Activated CD8-positive, alpha-beta memory T cell treated with anti-CD3 and anti-CD28 coated beads, Interleukin-2, amount 10 ng/mL, durations not matched to agents 7 days and 5 days (primary cell): Measurements from ENCODE around the gene KIAA1755. TPM values are rescaled to one million over a fixed set of nuclear protein-coding genes. Genes with fewer than 3 reads are reported as not detected.

Experiments used
- ATAC-seq: fragments of 150-1000 bp; cut with Tn5 transposase; one replicate; pipeline ENCODE4 v1.10.0; 2021; ENCODE audit warnings: moderate library complexity
- CTCF ChIA-PET: fragments of 350-600 bp; sonication (Branson Sonifier 250); formaldehyde crosslinking; loops from one replicate; lab custom pipeline; 2021; ENCODE audit warnings: antibody characterized with exemption; lab: Charles Lee
- DNase-seq: peaks from one replicate; pipeline ENCODE4 v3.0.0-alpha.2; 2020
- H3K27ac Mint-ChIP-seq: one replicate; pipeline ENCODE4 v1.8.0; 2021; ENCODE audit warnings: mild to moderate bottlenecking, mixed read lengths
- H3K27me3 Mint-ChIP-seq: one replicate; pipeline ENCODE4 v1.8.0; 2021; ENCODE audit warnings: mixed read lengths
- H3K36me3 Mint-ChIP-seq: one replicate; pipeline ENCODE4 v1.8.0; 2021; ENCODE audit warnings: mild to moderate bottlenecking, mixed read lengths
- H3K4me1 Mint-ChIP-seq: one replicate; pipeline ENCODE4 v1.8.0; 2021; ENCODE audit warnings: mixed read lengths
- H3K4me3 Mint-ChIP-seq: one replicate; pipeline ENCODE4 v1.8.0; 2021; ENCODE audit warnings: mild to moderate bottlenecking, moderate library complexity, mixed read lengths
- H3K9me3 Mint-ChIP-seq: one replicate; pipeline ENCODE4 v1.8.0; 2022; ENCODE audit warnings: low read depth, mixed read lengths
- total RNA-seq, 2 experiments: library from RNA; stranded (reverse); gene quantifications; one replicate each; pipeline ENCODE4 v1.2.3, GENCODE V29; 2021

Gene KIAA1755
- total RNA-seq, 2 experiments from 2014 or later, result not detected

DNA sequence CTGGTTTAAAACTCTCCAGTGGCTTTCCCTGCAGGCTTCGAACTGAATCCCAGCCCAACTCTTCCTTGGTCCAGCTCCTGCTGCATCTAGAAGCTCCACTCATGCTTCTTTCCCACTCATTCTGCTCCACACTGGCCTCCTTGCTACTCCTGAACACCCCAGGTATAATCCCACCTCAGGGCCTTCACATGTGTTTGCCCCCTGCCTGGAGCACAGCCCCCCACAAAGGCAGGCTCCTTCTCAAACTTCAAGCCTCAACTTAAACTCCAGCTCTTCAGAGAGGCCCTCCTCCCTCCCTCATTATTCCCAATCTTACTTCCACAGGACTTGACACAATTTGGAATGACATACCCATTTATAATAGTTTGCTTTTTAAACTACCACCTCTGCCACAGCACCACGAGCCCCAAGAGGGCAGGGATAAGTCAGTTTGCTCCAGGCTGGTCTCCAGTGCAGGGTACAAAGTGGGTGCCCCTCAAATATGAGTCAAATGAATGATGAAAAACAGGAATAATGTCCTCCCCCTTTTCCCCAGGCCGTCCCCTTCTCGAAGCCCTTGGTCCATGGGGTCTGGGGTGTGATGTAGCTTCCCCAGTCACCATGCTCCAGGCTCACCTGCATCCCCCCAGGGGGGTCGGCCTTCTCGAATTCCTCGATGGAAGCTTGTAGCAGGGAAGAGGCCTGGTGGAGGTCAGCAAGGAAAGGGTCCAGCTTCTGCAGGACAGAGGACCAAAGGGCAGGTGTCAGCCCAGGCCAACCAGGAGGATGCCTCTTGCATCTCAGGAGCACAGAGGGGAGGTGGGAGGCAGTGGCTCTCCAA is 37.4 kb downstream of the KIAA1755 start:
- ATAC-seq, result no peak
- no peaks in the 10 kb centered on the region for H3K36me3 Mint-ChIP-seq
- H3K27me3 Mint-ChIP-seq, result peaks cover 13% of the 10 kb centered on the region
- H3K4me1 Mint-ChIP-seq, result peaks cover 6% of the 10 kb centered on the region
- H3K4me3 Mint-ChIP-seq, result no peak overlapping the region
- CTCF ChIA-PET, result interaction anchor here (0.8 to 5.8 kb wide), 14 partner anchors 8 to 272 kb away, joined by 3 to 80 read pairs (median 6); partner anchors contain the start of gene RPRD1B
- no peaks in the 10 kb centered on the region for H3K9me3 Mint-ChIP-seq
- DNase-seq, result no peak
- H3K27ac Mint-ChIP-seq, result no peak overlapping the region

DNA sequence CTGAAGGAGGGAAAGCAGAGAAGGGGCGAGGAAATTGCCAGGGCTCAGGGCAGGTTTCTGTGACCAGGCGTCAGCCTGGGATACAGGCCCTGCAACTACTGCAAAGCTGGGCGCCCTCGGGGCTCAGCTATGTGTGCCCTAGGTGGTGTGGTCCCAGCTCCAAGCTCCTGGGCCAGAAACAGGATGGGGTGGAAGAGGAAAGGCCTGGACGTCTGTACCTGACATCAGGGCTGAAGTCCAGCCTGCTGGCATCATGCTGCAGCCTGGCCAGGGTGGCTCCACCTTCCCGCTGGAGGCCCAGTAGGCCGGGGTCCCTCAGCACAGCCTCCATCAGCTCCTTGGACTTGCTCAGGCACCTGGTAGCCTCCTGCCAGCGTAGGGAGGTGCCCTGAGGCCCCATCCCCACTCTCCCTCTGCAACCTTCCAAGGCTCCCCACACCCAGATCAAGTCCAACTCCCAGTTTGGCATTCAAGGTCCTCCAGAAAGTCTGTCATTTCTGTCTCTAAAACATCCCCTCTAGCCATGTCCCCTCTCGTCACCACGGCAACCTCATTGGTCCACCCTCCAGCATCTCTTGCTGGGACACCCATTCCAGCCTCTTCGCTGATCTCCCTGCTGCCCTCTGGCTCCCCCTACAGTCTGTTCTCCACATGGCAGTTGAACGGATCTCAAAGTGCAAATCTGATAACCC is 38.2 kb downstream of the KIAA1755 start:
- Mint-ChIP-seq H3K4me1 (peaks cover 6% of the 10 kb centered on the region), H3K27ac (no peak overlapping the region), H3K4me3 (no peak overlapping the region), H3K9me3 (no peaks in the 10 kb centered on the region), H3K27me3 (peaks cover 10% of the 10 kb centered on the region), H3K36me3 (no peaks in the 10 kb centered on the region)
- CTCF ChIA-PET, result interaction anchor here (1.0 to 5.8 kb wide), 28 partner anchors 9 to 658 kb away, joined by 3 to 80 read pairs (median 8); partner anchors contain the start of genes RPRD1B and TTI1
- ATAC-seq (peak; percentile 69), DNase-seq (peak; percentile 74)

DNA sequence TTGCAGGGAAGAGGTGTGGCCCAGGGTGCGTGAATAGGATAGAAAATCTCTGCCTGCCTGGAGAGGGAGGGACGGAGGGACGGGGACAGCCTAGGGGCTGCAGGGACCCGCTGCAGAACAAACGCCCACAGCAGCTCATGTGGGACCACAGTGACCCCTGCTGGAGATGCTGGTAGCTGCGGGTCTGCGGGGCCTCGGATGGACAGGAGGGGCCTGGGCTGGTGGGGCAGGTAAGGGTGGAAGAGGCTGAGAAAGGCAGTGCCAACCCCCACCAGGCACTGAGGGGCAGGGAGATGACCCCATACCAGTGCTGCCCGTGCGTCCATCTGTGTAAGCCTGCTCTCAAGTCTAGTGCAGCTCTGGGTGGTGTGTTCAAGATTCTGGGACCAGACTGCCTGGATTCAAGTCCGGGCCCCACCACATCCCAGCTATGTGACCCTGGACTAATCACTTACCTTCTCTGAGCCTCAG is 39.4 kb downstream of the KIAA1755 start:
- H3K27me3 Mint-ChIP-seq, result peaks cover 8% of the 10 kb centered on the region
- CTCF ChIA-PET, result interaction anchor here (0.8 to 5.8 kb wide), 48 partner anchors 9 to 657 kb away, joined by 3 to 80 read pairs (median 5); partner anchors contain the start of genes RPRD1B, TGM2, TTI1 and VSTM2L

DNA sequence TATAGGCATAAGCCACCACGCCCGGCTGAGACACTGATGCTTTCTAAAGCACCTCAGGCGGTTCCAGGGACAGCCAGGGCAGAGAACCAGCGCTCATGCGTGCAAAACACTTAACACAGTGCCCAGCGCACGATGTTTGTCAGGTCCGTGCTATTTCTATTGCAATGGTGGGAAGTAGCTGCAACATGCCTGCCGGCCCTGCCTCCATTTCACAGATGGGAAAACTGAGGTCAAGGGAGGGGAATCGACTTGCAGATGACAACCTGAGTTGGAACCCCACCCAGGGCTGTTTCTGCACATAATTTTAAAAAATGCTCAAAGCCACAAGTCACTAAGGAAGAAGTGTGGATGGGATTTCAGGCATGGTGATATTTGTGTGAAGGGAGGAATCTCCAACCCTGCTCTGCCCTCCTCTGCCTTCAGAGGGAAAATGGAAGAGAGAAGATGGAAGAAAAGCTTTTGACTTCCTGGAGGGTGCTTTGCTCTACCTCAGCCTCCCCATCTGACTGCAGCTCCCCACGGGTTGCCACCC is 39.9 kb downstream of the KIAA1755 start:
- DNase-seq (no peak), ATAC-seq (no peak)
- Mint-ChIP-seq H3K4me3 (no peak overlapping the region), H3K27me3 (peaks cover 8% of the 10 kb centered on the region), H3K9me3 (no peaks in the 10 kb centered on the region), H3K4me1 (peaks cover 6% of the 10 kb centered on the region), H3K27ac (no peak overlapping the region), H3K36me3 (no peaks in the 10 kb centered on the region)
- CTCF ChIA-PET, result interaction anchor here (0.7 to 5.8 kb wide), 45 partner anchors 9 to 942 kb away, joined by 3 to 80 read pairs (median 5); partner anchors contain the start of genes RPRD1B, TGM2, TTI1 and VSTM2L

More for the DNA sequence above, 39.4 kb downstream of the KIAA1755 start:
- Mint-ChIP-seq H3K4me1 (peaks cover 6% of the 10 kb centered on the region), H3K36me3 (no peaks in the 10 kb centered on the region), H3K9me3 (no peaks in the 10 kb centered on the region), H3K27ac (no peak overlapping the region), H3K4me3 (no peak overlapping the region)
- DNase-seq (peak; percentile 74), ATAC-seq (peak; percentile 81)

DNA sequence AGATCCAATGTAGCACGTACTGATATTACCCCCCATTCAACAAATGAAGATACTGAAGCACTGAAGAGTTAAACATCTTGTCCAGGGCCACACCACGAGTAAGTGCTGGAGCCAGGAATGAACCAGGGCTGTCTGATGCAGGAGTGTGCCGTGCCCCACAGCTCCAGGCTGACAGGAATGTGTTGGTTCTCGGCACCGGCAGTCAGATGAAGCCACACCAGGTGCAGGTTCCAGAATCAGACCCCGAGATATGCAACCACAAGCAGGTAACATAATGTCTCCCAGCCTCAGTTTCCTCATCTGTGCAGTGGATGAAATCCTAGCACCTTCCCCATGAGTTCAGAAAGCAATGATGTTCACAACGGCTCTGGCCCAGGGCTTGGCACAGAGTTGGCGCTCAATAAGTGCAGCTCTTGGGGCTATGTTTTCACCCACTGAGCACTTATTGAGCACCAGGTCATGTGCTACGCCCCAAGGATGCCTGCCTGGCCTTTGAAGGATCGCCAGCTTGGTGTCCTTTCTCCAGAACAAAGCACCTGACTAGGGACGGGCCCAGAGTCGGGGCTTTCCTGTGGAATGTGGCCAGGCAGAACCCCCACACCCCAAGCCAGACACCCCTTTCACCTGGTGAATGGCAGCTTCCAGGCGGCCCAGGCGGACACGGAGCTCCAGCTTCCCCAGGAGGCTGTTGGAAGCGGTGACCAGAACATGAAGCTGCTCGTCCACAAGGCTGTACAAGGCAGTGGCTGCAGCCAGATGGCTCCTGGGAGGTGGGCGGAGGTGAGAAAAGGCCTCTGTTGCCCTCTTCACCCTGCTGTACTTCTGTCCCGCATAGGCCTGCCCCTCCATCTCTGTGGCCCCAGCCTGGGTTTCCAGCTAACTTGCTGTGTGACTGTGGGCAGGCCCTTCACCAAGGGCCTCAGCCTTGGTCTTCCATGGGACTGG is 41.3 kb downstream of the KIAA1755 start:
- H3K27ac Mint-ChIP-seq, result no peak overlapping the region
- H3K4me1 Mint-ChIP-seq, result peaks cover 6% of the 10 kb centered on the region
- no peak overlapping the region for H3K4me3 Mint-ChIP-seq
- no peaks in the 10 kb centered on the region for H3K9me3 Mint-ChIP-seq
- H3K36me3 Mint-ChIP-seq, result no peaks in the 10 kb centered on the region
- ATAC-seq (no peak), DNase-seq (no peak)
- peaks cover 7% of the 10 kb centered on the region for H3K27me3 Mint-ChIP-seq
- CTCF ChIA-PET, result interaction anchor here (0.7 to 5.8 kb wide), 9 partner anchors 55 to 317 kb away, joined by 3 to 80 read pairs (median 5); partner anchors contain the start of genes TGM2 and VSTM2L

DNA sequence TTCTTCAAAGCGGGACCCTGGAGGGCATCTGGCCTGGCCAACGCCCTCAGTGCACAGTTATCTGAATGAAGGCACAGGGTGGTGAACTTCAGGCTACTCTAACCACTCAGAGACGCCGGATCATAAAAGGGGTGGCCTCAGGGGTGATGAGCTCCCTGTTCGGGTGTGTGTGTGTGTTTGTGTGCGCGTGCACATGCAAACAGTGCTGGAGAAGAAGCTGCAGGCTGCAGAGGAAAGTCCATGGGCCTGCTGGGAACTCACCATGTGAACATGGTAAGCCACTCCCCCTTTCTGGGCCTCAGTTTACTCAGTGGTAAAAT is 42.0 kb downstream of the KIAA1755 start:
- no peak for ATAC-seq
- H3K4me1 Mint-ChIP-seq, result peaks cover 6% of the 10 kb centered on the region
- DNase-seq, result no peak
- H3K27ac Mint-ChIP-seq, result no peak overlapping the region
- no peaks in the 10 kb centered on the region for H3K9me3 Mint-ChIP-seq
- H3K36me3 Mint-ChIP-seq, result no peaks in the 10 kb centered on the region
- H3K27me3 Mint-ChIP-seq, result peaks cover 5% of the 10 kb centered on the region
- CTCF ChIA-PET, result interaction anchor here (1.2 to 1.7 kb wide), 2 partner anchors 143 to 145 kb away, joined by 3 to 4 read pairs; no protein-coding TSS in a partner anchor
- H3K4me3 Mint-ChIP-seq, result no peak overlapping the region

DNA sequence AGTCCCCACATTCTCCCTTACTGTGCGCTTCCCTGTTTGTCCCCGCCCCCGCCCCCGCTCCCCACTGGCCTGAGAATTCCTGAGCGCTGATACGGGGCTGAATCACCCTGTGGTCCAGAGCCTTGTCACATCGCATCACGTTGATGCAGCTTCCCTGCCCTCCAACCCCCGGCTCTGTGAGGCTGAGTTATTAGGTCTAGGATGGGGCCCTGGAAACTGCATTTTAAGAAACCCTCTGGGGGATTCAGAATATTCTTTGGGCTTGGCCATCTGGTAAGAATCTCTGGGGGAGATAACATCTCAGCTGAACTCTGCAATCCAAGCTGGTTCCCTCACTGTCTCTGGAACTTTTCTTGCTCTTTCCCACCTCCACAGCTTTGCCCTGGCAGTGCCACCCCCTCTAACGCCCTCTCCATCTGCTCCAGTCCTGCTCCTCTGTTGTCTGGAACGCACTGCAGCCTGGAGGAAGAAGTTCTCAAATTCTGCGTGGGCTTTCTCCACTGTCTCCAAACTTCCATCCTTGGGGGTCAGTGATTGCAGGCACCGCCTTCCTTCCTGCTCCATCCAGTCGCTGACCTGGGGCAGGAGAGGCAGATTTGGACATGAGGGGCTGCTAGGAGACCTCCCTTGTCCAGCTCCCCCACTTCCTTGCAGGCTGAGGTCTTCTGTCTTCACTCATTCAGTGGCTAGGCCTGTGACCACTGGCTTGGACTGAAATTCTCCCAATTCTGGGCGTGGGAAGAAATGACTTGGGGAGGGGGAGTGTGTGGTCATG is 42.6 kb downstream of the KIAA1755 start:
- CTCF ChIA-PET, result no interaction called here
- no peak for DNase-seq
- H3K27ac Mint-ChIP-seq, result no peak overlapping the region

DNA sequence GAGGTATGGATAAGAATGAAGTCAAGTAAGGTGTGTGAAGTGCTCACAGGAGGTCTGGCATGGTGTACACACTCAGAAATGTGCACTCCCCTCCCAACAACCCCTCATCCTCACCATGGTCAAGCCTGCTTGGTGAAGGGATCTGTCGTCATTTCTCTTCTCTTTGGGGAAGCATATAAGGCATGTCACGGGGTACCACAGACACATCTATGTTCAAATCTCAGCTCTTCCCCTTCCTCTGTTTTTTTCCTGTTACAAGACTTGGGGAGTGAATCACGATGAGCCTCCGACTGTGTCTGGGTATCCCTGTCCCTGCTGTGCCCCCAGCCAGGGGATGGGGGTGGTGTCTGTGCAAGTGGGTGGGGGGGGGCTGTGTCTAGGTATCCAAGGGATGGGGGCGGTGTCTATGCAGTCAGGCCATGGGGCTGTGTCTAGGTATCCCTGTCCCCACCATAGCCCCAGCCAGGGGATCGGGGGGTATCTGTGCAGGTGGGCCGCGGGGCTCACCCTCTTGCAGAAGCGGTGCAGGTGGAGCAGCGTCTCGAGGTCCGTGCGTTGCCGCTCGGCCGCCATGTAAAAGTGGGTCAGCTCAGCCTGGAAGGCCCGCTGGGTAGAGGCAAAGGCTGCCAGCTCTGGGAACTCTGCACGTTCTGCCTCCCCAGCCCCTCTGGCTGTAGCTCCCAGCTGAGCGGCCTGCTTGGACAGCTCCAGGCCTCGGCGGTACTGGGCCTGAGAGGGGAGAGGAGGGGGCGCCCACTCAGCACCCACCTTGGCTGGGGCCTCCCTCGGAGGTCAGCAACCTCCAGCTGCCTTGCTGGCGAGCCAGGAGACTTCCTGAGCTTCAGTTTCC is 43.6 kb downstream of the KIAA1755 start:
- Mint-ChIP-seq H3K36me3 (no peaks in the 10 kb centered on the region), H3K27me3 (no peaks in the 10 kb centered on the region), H3K4me3 (no peak overlapping the region), H3K27ac (no peak overlapping the region), H3K4me1 (peaks cover 4% of the 10 kb centered on the region), H3K9me3 (no peaks in the 10 kb centered on the region)
- CTCF ChIA-PET, result no interaction called here
- no peak for ATAC-seq
- no peak for DNase-seq

More for the DNA sequence above, 42.6 kb downstream of the KIAA1755 start:
- Mint-ChIP-seq H3K36me3 (no peaks in the 10 kb centered on the region), H3K9me3 (no peaks in the 10 kb centered on the region), H3K4me3 (no peak overlapping the region), H3K4me1 (peaks cover 6% of the 10 kb centered on the region), H3K27me3 (peaks cover 2% of the 10 kb centered on the region)
- no peak for ATAC-seq

DNA sequence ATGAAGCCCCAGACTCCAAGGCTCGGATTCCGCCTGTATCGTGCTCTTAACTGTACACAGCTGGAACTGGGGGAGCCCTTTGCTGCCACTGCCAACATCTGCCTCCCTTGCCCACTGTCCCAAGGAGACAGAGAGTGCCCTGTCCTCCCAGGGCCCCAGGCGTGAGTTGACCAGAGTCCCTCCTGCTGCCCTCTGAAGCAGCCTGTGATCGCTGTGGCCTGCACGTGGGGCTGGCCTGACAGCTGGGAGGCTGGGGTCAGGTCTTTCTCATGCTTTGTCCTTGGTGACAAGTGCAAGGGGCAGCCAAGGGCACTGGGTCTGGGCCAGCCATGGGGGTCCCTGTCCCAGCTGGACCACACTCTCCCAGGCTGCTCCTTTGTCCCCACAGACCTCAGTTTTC is 44.3 kb downstream of the KIAA1755 start:
- no peak overlapping the region for H3K4me3 Mint-ChIP-seq
- H3K36me3 Mint-ChIP-seq, result no peaks in the 10 kb centered on the region
- CTCF ChIA-PET, result interaction anchor here (1.0 kb wide), 1 partner anchor 143 kb away, joined by 3 read pairs; no protein-coding TSS in a partner anchor
- DNase-seq, result no peak
- H3K27ac Mint-ChIP-seq, result no peak overlapping the region
- no peaks in the 10 kb centered on the region for H3K9me3 Mint-ChIP-seq
- ATAC-seq, result no peak
- no peaks in the 10 kb centered on the region for H3K27me3 Mint-ChIP-seq
- H3K4me1 Mint-ChIP-seq, result peaks cover 4% of the 10 kb centered on the region

DNA sequence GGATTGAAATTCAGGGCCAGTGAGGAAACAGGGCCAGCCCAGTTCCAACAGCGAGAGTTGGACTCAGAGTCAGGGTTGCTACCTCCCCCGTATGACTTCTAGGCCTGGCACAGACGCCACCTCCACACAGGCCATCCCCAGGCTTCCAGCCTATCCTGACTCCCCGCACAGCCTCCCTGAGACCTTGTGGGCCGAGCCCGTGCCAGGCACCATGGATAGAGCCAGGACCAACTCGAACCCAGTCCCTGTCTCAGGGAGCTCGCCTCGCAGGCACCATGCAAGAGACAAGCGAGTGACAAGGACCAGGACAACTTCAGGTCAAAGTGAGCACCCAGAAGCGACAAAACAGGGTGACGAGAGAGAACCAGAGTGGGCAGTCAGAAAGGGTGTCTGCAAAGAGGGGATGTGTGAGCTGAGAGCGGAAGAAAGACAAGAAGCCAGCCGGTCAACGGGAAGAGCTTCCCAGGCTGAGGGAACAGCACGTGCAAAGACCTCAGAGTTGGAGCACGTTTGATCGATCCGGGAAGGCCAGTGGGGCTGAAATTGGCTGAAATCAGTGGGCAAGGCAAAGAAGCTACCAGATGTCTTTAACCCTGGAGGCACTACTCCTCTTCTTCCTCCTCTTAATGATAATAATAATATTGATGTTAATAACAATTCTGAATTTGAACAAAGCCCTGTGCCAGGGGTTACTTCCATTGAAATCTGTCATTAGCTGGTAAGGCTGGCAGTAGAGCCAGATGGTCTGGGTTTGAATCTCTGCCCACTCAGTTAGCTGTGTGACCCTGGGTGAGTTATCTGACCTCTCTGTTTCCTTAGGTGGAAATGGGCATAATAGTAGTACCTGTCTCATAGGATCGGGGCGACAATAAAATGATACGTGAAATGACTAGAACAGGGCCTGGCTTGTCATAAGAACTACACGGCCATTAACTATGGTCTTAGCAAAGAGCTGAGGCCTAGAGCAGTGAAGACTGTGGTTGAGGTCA is 45.0 kb downstream of the KIAA1755 start:
- H3K4me1 Mint-ChIP-seq, result no peaks in the 10 kb centered on the region
- no peaks in the 10 kb centered on the region for H3K27me3 Mint-ChIP-seq
- no peaks in the 10 kb centered on the region for H3K9me3 Mint-ChIP-seq
- no peaks in the 10 kb centered on the region for H3K36me3 Mint-ChIP-seq
- DNase-seq, result no peak
- H3K27ac Mint-ChIP-seq, result no peak overlapping the region
- no peak overlapping the region for H3K4me3 Mint-ChIP-seq
- ATAC-seq, result no peak
- CTCF ChIA-PET, result interaction anchor here (1.0 kb wide), 1 partner anchor 142 kb away, joined by 3 read pairs; no protein-coding TSS in a partner anchor
